ENCODE results near the gene TYW5. TPM values are rescaled to one million over a fixed set of nuclear protein-coding genes. Genes with fewer than 3 reads are reported as not detected.

The TYW5 gene
- total RNA-seq, 3 donors from 2014 or later (not counting 1 experiment from before 2014, with no cell fraction given) = 15.9 to 17.4 (median 16.9) TPM

- TF ChIP-seq CTCF (IDR thresholded peaks at IDR 0.05) = no peak
- no CpG with 5 or more reads among the region's 1 CpG for WGBS (ENCODE audit: insufficient coverage)
- Histone ChIP-seq H3K4me3 (ENCODE audit: low read length) (no peak overlapping the region), H3K36me3 (ENCODE audit: control insufficient read depth, insufficient read depth, low read length) (no peaks in the 10 kb centered on the region), H3K9me3 (ENCODE audit: control insufficient read depth, insufficient read depth, low read length) (no peaks in the 10 kb centered on the region), H3K27ac (ENCODE audit: low read length) (no peak overlapping the region), H3K27me3 (ENCODE audit: control insufficient read depth, insufficient read depth, low read length) (no peaks in the 10 kb centered on the region), H3K4me1 (ENCODE audit: control insufficient read depth, insufficient read depth, low read length) (no peaks in the 10 kb centered on the region)
- DNase-seq (no peak), ATAC-seq (no peak)
- H3K4me3 Mint-ChIP-seq = no peak overlapping the region
- no peaks in the 10 kb centered on the region for H3K4me1 Mint-ChIP-seq
- intact Hi-C loops (cut with micrococcal nuclease) = no loop called here
- peaks cover 7 to 9% of the 10 kb centered on the region in 2 donors for H3K27me3 Mint-ChIP-seq (ENCODE audit: low read depth in 2 of 2)
- no peak overlapping the region for H3K27ac Mint-ChIP-seq
- no peaks in the 10 kb centered on the region for H3K9me3 Mint-ChIP-seq
- no peaks in the 10 kb centered on the region for H3K36me3 Mint-ChIP-seq
Measured at GRCh38 chr2:199903111-199903510, 52.2 kb downstream of the TYW5 start.

DNA sequence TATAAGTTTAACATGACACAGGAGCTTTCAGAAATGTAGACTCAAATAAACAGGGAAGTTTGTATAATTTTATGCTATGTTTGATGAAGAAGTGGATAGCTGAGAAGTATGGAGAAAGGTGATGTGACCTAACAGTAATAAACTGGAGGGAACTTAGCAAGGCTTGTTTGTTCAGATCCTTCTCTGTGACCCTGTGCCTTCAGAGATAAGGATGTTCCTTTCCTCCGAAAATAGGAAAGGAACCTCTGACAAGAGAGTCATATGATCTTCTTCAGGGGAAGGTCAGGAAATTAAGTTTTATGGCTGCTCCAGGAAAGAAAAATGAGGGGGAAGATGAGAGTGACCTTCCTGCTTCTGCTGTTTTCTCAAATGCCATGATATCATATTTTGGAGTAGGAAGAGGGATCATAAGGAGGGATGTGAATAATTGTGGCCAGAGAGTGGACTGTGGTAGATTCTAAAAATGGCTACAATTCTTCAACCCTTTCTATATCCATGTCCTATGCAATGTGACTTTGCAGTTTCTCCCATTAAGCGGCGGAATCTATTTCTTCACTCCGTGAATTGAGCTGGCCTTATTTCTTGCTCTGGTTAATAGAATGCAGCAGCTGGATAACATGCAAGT is 52.7 kb downstream of the TYW5 start:
- H3K9me3 ChIP-seq (ENCODE audit: control insufficient read depth, insufficient read depth, low read length) = no peaks in the 10 kb centered on the region
- ATAC-seq (no peak), DNase-seq (no peak)
- H3K9me3 Mint-ChIP-seq = no peaks in the 10 kb centered on the region
- H3K27ac Mint-ChIP-seq = no peak overlapping the region
- H3K4me1 Mint-ChIP-seq = no peaks in the 10 kb centered on the region
- peaks cover 7 to 9% of the 10 kb centered on the region in 2 donors for H3K27me3 Mint-ChIP-seq (ENCODE audit: low read depth in 2 of 2)
- intact Hi-C loops (cut with micrococcal nuclease) = no loop called here
- no peak overlapping the region for H3K4me3 Mint-ChIP-seq
- H3K27ac ChIP-seq (ENCODE audit: low read length) = no peak overlapping the region
- no peaks in the 10 kb centered on the region for H3K36me3 Mint-ChIP-seq
- H3K36me3 ChIP-seq (ENCODE audit: control insufficient read depth, insufficient read depth, low read length) = no peaks in the 10 kb centered on the region
- H3K4me3 ChIP-seq (ENCODE audit: low read length) = no peak overlapping the region
- H3K4me1 ChIP-seq (ENCODE audit: control insufficient read depth, insufficient read depth, low read length) = no peaks in the 10 kb centered on the region
- no peak for TF ChIP-seq CTCF (IDR thresholded peaks at IDR 0.05)
- H3K27me3 ChIP-seq (ENCODE audit: control insufficient read depth, insufficient read depth, low read length) = no peaks in the 10 kb centered on the region
- 89% methylated on average over 4 of the region's 4 CpGs for WGBS (ENCODE audit: insufficient coverage)

DNA sequence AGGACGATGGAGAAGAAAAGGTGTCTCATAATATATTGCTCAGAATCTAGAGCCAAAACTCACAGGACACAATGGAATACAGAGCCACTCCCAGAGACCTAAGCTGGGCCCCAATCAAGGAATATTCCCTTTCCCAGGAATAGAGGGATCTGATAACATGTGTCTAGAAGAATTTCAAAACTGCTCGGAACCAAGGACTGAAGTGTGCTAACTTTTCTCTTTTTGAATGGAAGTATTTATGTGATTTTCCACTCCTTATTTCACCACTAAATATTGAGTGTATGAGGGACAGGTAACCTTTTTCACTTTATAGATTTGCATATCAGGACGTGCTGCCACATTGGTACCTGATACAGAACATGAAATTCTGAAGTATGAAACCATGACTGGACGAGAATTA is 53.3 kb downstream of the TYW5 start:
- no peak overlapping the region for H3K27ac Mint-ChIP-seq
- H3K27me3 Mint-ChIP-seq (ENCODE audit: low read depth in 2 of 2) = peaks cover 5 to 9% of the 10 kb centered on the region in 2 donors
- DNase-seq = no peak
- Histone ChIP-seq H3K36me3 (ENCODE audit: control insufficient read depth, insufficient read depth, low read length) (no peaks in the 10 kb centered on the region), H3K4me3 (ENCODE audit: low read length) (no peak overlapping the region), H3K27ac (ENCODE audit: low read length) (no peak overlapping the region), H3K9me3 (ENCODE audit: control insufficient read depth, insufficient read depth, low read length) (no peaks in the 10 kb centered on the region), H3K4me1 (ENCODE audit: control insufficient read depth, insufficient read depth, low read length) (no peaks in the 10 kb centered on the region), H3K27me3 (ENCODE audit: control insufficient read depth, insufficient read depth, low read length) (no peaks in the 10 kb centered on the region)
- TF ChIP-seq CTCF (IDR thresholded peaks at IDR 0.05) = no peak
- intact Hi-C loops (cut with micrococcal nuclease) = no loop called here
- no peak overlapping the region for H3K4me3 Mint-ChIP-seq
- no peaks in the 10 kb centered on the region for H3K4me1 Mint-ChIP-seq
- no peak for ATAC-seq
- H3K9me3 Mint-ChIP-seq = no peaks in the 10 kb centered on the region
- 86% methylated on average over 2 of the region's 4 CpGs for WGBS (ENCODE audit: insufficient coverage)
- no peaks in the 10 kb centered on the region for H3K36me3 Mint-ChIP-seq

- H3K4me1 Mint-ChIP-seq = no peaks in the 10 kb centered on the region
- Histone ChIP-seq H3K27ac (ENCODE audit: low read length) (no peak overlapping the region), H3K4me1 (ENCODE audit: control insufficient read depth, insufficient read depth, low read length) (no peaks in the 10 kb centered on the region), H3K27me3 (ENCODE audit: control insufficient read depth, insufficient read depth, low read length) (no peaks in the 10 kb centered on the region), H3K36me3 (ENCODE audit: control insufficient read depth, insufficient read depth, low read length) (no peaks in the 10 kb centered on the region), H3K4me3 (ENCODE audit: low read length) (no peak overlapping the region), H3K9me3 (ENCODE audit: control insufficient read depth, insufficient read depth, low read length) (no peaks in the 10 kb centered on the region)
- no peaks in the 10 kb centered on the region for H3K9me3 Mint-ChIP-seq
- H3K36me3 Mint-ChIP-seq = no peaks in the 10 kb centered on the region
- H3K27ac Mint-ChIP-seq = no peak overlapping the region
- TF ChIP-seq CTCF (IDR thresholded peaks at IDR 0.05) = no peak
- ATAC-seq (no peak), DNase-seq (no peak)
- WGBS (ENCODE audit: insufficient coverage) = 85% methylated on average over 2 of the region's 2 CpGs
- intact Hi-C loops (cut with micrococcal nuclease) = no loop called here
- H3K27me3 Mint-ChIP-seq (ENCODE audit: low read depth in 2 of 2) = peaks cover 4 to 5% of the 10 kb centered on the region in 2 donors
- no peak overlapping the region for H3K4me3 Mint-ChIP-seq
Measured at GRCh38 chr2:199896617-199897016, 58.7 kb downstream of the TYW5 start.

All from natural killer cell (primary cell).